Fibroblast of skin of scalp (primary cell): Measurements from ENCODE around the gene ABHD17C.

Experiments used
- DNase-seq: peaks from one replicate; pipeline ENCODE4 v3.0.0-alpha.2; 2013

Gene ABHD17C

DNA sequence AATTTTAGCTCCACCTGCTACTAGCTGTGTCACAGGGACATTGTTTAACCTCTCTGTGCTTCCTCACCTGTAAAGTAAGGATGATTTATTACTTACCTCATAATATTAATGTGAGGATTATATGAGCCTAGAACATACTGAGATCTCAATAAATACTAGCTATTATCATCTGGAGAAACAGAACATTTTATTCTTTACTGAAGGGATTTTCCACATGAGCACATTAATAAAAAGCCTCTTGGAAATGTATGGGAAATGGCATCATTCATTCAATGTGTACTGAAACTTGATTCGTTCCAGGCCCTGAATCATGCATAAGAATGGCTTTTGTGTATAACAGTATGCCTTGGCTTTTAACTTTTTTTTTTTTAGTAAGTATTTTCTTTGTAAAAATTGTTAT is 73.0 kb downstream of the ABHD17C start:
- DNase-seq, result no peak

DNA sequence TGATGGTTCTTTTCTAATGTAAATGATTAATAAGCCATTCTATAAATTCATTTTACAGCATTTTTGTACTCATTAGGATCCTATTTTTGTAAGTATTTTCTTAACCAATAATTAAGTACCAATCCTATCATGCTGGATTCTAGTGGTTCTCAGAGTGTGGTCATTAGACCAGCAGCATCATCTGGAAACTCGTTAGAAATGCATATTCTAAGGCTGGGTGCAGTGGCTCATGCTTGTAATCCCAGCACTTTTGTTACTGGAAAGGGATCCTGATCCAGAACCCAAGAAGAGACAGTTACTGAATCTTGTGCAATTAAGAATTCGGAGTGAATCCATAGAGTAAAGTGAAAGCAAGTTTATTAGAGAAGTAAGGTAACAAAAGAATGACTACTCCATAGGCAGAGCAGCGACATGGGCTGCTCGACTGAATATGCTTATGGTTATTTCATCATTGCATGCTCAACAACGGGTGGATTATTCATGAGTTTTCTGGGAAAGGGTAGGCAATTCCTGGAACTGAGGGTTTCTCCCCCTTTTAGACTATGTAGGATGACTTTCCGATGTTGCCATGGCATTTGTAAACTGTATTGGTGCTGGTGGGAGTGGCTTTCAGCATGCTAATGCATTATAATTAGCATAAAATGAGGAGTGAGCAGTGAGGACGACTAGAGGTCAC is 74.2 kb downstream of the ABHD17C start:
- no peak for DNase-seq

DNA sequence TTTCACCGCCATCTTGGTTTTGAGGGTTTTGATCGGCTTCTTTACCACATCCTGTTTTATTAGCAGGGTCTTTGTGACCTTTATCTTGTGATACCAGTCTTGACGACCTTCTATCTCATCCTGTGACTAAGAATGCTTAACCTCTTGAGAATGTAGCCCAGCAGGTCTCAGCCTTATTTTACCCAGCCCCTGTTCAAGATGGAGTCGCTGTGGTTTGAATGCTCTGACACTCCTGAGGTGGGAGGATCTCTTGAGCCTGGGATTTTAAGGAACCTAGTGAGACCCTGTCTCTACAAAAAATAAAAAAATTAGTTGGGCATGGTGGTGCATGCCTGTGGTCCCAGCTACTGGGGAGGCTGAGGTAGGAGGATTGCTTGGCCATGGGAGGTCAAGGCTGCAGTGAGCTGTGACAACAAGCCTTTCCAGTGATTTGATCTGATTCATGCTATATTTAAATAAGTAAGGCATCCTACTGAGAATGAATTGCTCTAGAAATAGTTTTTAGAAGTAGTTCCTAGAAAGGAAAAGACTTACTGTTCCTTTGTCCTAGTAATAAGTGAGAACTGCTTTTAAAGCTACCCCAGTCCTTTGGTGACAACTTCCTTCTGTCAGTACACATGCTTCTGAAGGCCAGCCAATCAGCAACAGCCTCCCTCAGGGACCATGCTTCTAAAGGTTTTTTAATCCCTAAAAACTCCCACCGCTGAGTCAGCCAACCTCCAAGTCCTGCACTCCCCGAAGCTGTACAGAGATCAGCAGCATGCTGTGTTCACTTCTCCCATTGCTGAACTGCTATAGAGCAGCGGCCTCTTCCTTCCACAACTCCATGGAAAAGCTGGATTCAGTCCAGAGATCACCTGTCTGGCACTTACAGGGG is 75.0 kb downstream of the ABHD17C start:
- peak; percentile 61 for DNase-seq

DNA sequence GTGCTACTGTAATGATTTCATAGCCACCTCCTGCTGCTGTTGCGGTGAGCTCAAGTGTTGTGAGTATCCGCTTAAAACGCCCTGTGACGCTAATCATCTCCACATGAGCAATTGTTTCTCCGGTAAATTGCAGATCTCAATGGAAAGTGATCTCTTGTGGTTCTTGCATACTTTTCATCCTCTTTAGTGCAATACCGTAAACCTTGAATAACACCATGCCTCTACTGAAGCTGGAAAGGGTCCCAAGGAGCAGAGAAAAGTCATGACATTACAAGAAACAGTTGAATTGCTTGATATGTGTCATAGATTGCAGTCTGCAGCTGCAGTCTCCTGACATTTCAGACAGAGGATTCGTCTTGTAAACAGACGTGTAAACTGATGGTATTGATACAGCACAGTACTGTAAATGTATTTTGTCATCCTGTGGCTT is 78.0 kb downstream of the ABHD17C start:
- DNase-seq, result peak; percentile 79

DNA sequence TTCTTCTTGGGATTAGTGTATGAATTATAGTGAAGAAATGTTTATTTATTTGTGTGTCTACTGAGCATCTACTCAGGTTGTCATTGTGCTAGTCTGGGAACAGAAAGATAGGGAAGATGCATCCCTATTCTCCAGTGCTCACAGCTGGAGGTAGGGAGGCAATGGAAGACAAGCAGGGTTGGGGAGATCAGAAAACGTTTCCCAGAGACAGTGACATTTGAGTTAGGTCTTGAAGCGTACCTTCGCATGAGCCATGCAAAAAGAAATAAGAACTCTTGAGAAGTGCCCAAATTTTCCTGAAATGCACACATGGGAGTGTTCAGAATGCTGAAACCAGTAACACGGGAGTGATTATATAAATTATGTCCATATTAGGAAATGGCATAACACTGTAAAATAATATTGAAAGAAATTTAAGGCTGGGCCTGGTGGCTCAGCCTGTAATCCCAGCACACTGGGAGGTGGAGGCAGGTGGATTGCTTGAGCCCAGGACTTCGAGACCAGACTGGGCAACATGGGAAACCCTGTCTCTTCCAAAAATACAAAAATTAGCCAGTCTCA is 78.8 kb downstream of the ABHD17C start:
- peak; percentile 58 for DNase-seq

DNA sequence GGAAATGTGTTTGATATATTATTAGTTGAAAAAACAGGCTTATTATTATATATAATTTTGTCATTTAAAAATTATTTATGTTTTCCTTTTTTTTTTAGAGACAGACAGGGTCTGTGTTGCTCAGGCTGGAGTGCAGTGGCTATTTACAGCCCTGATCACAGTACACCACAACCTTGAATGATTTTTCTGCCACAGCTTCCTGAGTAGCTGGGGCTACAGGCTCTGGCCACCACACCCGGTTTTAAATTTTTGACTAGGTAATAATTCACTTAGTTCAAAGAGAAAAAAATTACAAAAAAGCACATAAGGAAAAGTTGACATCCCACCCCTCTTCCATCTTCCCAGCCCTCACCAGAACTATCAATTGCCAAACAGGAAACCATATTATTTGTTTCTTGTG is 79.4 kb downstream of the ABHD17C start:
- no peak for DNase-seq

DNA sequence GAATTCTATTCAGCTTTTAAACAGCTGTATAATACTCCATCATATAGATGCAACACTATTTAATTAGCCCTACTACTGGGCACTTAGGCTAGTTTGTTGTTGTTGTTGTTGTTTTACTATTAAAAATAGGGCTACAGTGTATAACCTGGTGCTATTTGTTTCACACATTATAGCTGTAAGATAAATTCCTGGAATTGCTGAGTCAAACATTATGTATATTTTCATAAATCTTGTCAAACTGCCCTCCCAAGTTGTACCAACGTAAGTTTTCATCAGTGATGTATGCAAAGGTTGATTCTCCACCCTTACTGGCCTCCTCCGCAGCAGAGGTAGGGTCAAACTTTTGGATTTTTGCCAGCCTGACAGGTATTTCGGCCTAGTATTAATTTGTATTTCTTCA is 80.2 kb downstream of the ABHD17C start:
- DNase-seq, result no peak

DNA sequence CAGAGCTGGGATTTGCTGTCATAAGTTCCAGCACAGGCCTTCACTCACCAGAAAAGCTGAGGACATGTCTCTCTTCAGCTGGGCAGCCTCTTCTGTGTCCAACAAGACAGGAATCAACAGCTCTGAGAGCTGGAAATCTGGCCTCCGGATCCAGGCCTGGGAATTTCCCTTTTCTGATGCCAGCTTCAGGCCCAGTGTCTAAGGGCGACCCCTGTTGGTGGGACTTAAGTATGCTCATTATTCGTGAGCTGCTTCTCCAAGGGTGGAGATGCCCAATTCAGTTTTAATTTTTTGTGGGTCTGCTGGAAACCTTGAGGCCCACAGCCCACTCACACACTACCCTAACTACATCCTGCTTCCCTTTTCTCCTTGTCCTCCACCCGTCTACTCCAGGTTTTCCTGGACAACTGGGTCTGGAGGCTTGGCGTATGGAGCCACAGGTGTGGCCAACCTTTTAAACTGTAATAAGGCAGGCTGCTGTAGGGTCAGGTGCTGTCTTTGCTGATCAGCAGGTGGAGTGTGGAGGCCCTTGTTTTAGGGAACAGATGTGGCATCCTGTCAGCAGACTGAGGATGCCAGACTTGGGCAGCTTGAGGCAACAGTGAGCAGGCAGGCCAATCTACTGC is 81.4 kb downstream of the ABHD17C start:
- peak; percentile 80 for DNase-seq

DNA sequence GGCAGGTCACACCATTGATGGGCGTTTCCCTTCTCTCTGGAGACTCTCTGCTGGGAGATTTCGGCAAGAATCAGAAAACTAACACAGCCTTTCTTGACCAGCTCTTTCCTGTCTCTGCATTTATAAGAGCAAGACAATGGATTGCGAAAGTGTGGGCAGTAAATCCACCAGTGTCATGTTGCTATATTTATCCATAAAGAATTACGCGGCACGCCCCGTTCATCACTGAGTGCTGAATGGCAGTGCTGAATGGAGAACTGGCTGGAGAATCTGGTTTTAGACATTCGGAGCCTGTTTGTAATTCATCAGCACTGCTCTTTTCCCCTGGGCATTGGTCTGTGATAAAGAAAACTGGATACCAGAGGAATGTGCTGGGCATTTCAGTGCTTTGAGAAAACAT is 82.0 kb downstream of the ABHD17C start:
- DNase-seq, result peak; percentile 97

DNA sequence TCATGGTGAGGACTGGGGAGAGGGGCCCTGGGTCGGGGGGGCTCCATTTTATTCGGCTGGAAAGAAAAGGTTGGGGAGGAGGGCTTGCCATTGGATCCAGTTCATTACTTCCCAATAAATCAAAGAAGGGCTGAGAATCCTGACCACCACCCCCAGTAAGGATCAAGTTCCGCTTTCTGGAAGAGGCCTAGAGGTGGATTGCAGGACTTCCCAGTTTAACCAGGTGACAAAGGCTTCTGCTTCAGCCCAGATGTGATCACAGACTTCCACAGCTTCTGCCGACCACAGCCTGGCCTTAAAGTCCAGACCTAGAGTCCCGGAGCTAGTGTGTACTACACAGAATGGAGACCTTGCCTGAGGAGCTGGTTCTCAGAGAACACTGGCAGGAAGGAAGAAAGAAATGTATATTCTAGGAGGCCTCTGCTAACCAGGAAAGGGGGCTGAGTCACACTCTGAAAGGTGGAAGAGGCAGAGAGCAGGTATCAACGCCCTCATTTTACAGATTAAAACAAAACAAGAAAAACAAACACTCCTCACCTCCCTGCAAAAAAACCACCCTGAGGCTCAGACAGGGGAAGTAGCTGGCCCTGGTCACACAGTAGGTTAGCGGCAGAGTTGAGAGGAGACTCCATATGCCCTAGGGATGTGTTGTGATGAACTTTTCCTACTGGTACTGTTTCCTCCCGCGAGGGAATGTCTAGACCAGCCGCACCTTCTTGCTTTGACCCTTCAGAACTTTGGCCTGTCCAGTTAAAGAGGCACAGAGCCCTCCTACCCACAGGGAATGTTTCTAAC is 82.9 kb downstream of the ABHD17C start:
- no peak for DNase-seq

DNA sequence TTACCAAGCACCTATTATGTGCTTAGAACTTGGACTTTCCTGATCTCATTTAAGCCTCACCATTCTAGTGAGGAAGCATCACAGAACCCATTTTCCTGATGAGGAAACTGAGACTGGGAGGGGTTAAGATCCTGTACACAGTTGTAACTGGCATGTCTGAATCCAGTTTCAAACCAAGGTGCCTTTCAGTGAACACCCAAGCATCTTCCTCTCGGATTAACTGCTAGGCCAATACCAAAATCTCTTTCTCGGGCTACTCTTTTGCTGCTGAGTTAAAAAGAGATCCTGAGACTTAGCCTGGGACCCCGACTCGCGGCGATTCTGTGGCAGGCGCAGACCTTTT is 83.5 kb downstream of the ABHD17C start:
- DNase-seq, result no peak

DNA sequence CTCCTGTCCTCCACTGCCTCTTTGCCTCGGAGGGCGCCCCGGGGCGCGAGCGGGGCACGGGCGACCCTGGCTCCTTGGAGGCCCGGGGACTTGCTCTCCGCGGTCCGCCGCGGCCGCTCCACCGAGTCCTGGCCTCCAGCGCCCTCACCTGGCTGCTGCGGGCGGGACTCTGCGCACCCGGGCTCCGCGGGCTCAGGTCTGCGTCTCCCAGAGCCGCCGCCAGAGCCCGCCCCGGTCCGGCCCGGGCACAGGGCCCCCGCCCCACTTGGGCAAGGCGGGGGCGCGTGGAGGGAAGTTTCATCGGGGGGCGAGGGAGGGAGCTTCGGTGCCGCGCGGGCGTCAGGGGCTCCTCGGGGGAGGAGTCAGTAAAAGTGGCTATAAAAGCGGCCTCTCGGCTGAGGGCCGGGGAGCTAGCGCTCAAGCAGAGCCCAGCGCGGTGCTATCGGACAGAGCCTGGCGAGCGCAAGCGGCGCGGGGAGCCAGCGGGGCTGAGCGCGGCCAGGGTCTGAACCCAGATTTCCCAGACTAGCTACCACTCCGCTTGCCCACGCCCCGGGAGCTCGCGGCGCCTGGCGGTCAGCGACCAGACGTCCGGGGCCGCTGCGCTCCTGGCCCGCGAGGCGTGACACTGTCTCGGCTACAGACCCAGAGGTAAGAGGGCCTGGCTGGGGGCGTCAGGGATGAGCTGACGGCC is 84.0 kb downstream of the ABHD17C start, which contains the start of gene CEMIP:
CEMIP (plus strand) TSS at position 407 of the 694 bp plus-strand sequence. CDS start 94,510 bp downstream, outside the sequence.
- peak; percentile 86 for DNase-seq

DNA sequence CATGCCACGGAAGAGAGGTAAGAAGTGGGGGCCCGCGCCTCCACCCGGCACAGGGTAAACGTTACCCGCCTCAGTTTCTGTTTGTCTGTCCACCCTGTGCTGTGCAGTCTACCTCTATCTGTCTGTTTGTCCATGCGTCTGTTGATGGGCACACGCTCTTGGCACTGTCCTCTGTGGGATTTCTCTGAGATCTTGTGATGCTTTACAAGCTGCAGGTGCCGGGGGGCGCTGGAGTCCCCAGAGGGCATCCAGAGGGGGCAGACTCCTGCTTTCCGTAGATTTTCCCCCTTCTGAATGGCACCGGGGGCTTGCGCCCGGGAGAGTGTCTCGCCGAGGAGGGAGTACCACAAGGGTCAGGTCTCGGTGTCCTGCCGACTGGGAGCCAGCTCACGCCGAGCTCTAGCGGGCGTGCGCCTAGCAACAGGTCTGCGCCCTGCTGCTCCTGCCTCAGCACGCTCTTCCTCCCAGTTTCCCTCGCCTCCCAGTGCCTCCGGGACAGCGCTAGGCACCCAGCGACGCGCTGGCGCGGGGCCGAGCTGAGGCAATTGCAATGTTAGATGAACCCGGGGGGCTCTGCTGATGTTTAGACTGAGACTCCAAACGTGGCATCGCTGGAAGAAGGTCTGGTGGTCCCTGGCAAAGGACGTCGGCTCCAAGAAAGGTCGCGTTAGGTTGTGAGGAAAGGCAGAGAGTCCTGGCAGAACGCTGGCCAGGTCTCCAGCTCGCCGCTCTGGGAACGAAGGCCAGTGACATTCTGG is 84.7 kb downstream of the ABHD17C start:
- peak; percentile 43 for DNase-seq

DNA sequence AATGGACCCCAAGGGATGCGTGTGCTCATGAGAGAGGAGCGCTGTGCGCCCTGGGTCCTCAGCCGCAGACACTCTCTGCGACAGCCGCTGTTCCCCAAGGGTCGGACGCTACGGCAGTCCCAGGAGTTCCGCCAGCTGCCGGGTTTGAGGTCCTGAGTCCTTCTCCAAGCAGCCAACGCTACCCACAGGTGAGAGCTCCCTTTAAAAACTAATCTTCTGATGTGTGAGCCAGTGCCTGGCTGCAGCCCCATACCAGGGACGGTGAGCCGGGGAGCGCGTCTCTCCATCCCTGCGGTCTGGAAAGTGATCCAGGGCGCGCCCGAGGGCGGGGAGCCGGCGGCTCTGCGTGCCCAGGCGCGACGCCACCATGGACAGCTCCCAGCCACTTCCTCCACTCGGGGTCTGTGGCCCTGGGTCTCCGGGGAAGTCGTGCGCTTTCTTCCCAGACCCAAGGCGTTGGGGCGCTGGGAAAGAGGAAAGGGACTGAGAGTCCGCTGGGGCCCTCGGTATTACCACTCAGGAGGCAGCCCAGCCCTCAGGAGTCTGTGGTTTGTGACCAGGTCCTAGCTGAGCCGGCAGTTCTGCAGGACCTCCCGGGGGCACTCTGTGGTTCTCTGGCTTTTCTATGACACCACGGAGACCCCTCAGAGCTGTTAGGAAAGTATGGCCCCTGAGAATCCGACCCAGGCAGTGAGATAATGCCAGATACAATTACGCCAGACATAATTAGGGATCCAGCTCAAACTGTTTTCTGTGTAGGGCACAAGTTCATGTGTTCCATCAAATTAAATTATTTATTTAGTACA is 85.5 kb downstream of the ABHD17C start:
- DNase-seq, result peak; percentile 73

DNA sequence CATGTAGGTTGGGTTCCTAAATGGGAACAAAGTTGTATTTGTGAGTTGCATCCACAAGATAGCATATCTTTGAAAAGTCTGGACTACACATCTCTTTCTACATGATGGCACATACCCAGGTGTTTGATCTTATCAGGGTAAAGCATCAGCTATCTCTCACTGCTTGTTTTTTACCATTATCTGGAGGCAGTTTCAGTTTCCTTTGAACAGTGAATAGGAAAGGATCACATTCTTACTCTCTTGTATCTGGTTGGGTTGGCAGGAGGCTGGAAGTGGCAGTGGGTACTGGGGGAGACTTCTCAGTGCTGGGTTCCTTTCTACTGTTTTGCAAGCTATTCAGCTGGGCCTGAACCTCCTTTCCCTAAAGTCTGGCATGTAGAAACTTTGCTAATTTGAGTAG is 88.2 kb downstream of the ABHD17C start:
- no peak for DNase-seq

DNA sequence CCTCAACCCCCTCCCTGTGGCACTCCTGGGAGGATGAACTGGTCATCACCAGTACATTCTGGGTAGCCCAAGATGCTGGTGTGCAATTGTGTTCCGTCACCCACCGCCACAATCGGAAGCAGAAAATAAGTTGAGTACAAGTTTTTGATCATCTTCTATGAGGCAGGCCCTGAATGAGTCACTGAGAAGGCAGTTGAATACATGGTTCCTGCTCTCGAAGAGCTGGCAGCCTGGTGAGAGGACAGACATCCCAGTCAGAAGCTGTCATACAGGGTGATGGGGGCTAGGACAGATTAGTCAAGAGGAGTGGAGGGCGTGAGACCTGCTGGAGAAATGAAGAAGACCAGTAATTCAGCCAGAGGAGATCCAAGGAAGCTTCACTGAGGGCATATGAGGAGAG is 90.2 kb downstream of the ABHD17C start:
- DNase-seq, result peak; percentile 20

DNA sequence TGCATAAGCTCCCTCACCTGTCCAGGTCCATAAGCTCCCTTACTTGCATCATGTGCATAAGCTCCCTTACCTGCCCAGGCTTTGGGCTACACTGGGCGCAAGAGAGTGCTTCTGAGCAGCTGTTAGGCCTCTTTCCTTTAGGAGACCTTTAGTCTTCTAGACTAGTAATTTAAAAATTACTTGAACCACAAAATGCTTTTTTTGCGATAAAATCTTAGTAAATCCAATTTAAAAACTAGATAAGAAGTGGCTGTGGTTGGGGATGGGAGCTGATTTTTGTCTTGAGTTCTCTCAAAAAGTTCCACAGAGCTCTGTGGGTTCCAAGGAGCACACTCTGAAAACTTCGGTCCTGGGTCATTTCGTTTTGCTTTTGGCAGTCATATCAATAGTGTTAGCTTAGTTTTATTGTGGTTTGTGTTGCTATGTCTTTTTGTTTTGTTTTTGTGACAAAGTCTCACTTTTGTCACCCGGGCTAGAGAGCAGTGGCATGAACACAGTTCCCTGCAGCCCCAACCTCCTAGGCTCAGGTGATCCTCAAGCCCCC is 90.8 kb downstream of the ABHD17C start:
- no peak for DNase-seq

DNA sequence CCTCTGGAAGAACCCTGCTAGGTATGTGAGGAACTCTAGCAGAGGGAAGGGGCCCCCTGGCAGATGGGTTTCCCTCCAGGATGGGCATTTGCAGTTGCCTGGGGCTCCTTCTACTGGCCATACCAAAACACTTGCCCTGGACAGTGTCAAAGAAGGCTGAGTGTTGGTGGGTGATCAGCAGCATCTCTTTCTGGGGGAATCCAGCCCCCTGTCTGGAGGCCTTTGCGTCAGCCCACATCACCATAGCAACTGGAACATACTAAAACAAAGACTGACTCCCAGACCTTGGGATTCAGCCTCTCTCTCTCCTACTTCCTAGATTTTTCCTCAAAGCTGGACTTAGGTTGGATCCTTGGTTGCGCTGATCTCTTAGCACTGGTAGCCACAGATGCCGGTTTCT is 92.2 kb downstream of the ABHD17C start:
- DNase-seq, result no peak

DNA sequence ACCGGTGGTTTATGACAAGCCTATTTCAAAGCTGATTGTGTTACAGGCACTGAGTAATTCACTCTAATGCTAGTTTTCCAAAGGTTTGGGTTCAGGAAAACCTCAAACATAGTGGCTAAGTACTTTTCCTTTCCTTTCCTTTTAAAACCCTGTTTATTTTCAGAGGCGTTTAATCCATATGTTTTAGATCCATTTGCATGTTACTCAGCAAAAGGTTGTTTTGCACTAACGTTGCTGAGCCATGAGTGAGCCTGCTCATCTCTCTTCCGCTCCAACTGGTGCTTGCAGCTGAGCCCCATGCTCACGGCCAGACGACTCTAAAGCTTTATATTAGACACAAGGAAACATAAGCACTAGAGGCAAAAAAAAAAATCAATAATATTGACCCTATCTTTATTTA is 93.4 kb downstream of the ABHD17C start:
- DNase-seq, result peak; percentile 58

DNA sequence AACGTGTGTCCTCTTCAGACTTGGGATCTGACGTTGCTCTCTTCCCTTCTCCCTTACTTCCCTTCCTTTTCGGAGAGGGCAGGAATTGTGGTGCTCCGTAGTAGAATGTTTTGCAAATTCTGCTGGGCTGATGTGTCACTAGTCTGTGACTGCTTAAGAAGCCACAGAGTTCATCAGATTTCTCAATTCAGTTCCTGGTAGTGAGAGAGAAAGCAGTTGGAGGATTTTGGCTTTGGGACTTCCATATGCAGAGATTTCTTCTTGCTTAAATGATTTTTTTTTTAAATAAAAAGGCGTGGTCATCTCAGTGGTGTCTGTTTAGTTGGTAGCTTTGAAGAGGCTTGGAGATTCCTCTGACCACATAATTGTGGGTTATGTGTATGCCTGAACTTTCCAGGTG is 94.2 kb downstream of the ABHD17C start:
- DNase-seq, result peak; percentile 57
